ENCODE results near the gene PARD6G.

Gene PARD6G

GRCh38 chr18:80210312-80211083, 36.8 kb downstream of the PARD6G start:
- DNase-seq (ENCODE audit: low spot score), result no peak

GRCh38 chr18:80208620-80209019, 38.7 kb downstream of the PARD6G start:
- DNase-seq (ENCODE audit: low spot score), result no peak

DNA sequence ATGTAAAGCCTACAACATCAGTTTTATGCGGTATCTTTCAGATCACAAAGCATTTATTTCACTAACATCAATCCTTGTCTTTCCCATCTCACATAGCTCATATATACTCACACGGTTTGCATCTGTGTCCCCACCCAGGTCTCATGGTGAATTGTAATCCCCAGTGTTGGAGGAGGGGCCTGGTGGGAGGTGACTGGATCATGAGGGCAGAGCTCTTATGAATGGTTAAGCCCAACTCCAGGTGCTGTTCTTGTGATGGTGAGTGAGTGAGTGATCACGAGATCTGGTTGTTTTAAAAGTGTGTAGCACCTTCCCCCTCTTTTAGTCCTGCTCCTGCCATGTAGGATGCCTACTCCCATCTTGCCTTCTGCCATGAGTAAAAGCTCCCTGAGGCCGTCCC, 42.0 kb downstream of the PARD6G start:
- no peak for DNase-seq (ENCODE audit: low spot score)

GRCh38 chr18:80204142-80204541, 43.2 kb downstream of the PARD6G start:
- DNase-seq (ENCODE audit: low spot score), result no peak

DNA sequence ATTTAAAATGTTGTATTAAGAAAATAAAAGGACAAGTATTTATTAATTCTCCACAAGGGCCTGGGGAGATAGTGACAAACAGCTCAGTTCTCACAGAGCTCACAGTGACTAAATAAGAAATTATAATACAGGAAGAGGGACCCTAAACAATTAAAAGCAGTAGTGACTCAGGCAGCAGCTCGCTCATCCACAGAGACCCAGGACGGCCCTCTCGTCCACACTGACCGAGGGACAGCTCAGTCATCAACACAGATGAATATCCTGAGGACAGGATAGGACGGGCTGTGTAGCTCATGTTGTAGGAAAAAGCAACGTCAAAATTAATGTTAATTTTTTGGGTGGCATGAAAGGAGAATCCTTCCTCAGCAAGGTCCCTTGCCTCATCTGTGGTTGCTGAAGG, 44.1 kb downstream of the PARD6G start:
- no peak for DNase-seq (ENCODE audit: low spot score)

DNA sequence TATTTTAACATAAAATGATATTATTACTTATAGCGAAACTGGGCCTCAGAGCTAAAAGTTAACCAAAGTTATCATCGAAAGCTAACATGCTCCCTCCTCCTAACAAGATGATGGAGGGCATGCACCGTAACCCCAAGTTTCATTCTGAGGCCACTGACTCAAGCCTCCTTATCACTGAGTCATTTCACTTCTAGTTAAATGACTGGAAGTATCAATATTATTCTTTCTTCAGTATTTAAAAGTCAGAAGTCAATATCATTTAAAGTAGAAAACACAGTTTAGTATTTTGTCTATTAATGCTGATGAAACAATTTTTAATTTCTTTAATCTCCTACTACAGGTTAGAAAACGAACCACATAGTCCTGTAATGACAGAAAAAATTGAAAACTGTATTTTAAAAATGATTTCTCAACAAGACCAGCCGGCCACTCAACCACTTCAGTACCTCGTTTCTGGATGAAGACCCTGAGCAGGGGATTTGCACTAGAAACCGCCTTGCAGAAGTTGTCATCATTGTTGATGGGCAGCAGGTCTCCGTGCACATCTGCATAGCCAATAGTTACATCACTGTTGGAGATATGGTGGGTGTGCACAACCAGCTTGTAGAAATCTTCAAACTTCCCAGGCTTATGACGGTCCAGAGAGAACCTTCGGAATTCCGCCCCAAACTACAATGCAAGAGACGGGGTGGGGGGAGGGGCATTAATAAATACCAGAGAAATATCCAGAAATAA, 44.9 kb downstream of the PARD6G start:
- DNase-seq (ENCODE audit: low spot score), result no peak

- DNase-seq (ENCODE audit: low spot score), result no peak
These were observed 45.6 kb downstream of the PARD6G start for GRCh38 chr18:80201739-80202138.

- DNase-seq (ENCODE audit: low spot score), result no peak
These were observed 46.2 kb downstream of the PARD6G start for GRCh38 chr18:80200932-80201672.

DNA sequence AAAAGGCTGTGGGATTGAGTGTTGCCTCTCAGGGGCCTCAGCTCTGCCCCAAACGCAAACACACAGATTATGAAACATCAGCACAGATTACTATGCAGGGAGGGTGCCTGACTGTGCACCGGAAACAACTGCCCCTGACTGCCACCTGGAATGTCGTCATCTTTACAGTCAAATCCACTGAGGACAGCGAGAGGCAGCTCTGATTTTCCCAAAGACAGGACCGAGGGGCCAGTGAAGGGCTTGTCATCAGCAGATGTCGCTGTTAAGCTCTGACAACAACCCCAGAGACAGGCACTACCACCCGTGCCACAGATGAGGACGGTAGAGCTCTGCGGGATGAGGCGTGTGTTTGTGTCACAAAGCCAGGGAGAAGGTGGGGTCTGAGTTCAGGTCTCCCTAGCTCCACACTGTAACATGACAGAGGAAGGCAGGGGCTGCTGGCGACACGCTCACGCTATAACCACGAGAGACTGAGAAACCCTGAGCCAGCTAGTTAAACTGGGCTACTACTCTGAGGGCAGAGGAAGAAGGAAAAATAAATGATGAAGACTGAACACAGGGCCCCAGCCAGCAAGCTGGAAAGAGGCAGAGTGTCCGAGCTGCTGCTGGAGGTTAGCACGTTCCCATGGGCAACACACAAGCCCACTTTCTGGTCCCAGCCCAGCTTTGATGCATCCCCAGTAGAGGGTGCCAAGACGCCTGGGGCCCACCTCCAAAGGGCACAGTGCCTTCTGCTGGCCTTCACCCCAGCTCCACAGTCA, 47.0 kb downstream of the PARD6G start:
- no peak for DNase-seq (ENCODE audit: low spot score)

GRCh38 chr18:80198994-80199748, 48.1 kb downstream of the PARD6G start:
- DNase-seq (ENCODE audit: low spot score), result no peak

- no peak for DNase-seq (ENCODE audit: low spot score)
These were observed 48.9 kb downstream of the PARD6G start for GRCh38 chr18:80198391-80198790.

- DNase-seq (ENCODE audit: low spot score), result no peak
These were observed 49.8 kb downstream of the PARD6G start for GRCh38 chr18:80197528-80197927.

- no peak for DNase-seq (ENCODE audit: low spot score)
These were observed 50.6 kb downstream of the PARD6G start for GRCh38 chr18:80196528-80197320.

DNA sequence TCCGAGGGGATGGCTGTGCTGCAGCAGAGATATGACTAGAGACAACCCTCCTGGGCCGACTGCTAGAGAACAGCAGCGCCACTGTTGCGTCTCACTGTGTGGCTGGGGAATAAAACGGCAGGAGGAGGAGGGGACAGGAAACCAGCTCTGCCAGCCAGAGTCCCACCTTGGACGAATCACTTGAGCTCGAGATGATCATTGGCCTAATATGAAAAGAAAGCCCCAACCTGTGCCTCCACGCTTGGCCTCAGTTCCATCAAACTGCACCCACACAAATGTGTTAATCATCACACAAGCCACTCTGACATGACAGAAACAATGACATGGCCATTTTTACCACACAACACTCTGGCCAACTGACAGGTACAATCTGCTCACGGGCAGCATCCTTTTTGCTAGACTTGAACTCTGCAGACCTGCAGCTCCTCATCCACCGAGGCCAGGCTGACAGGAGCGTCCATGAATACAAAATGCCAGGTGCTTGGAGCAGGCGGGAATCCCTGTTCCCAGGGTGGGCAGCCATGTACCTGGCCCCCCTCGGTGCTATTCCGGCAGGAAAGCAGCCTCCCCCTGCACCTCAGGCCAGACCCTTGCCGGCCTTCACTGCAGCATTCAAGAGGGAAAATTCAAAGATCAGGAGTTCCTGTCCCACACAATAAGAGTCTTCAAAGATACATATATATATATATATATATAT, 52.3 kb downstream of the PARD6G start:
- DNase-seq (ENCODE audit: low spot score), result no peak

GRCh38 chr18:80193701-80194100, 53.6 kb downstream of the PARD6G start:
- no peak for DNase-seq (ENCODE audit: low spot score)

DNA sequence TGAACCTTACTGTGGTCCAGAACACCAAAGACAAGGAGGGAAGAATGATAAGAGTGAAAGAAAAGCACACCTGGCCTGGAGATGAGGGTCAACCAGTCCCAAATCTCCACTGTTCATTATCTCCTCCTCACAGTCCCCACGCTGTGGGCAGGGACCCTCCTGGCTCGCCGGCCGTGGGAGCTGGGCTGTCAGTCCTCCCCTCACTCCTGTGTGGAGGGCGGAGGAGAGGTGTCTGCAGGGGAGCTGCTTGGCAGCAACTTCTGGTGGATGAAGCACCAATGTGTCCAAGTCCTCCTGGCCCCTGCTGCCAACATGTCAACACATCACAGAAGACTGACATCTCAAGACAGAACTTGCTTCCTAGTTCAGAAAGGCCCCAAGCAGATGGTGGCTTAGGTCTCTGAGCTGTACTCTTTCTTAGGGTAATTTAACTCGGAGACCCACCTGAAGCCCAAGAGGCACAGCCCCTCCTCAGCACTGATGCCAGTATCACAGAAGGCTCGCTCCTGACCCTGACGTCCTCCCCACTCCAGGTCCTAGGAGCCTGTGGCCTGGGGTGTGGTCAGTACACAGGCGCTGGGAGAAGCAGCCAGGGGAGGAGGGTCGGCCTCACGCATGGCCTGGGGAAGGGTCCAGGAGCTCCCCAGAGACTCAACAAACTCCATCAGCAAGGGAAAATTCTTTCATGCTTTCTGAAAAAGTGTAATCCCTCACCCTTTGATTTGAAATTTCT, 54.5 kb downstream of the PARD6G start:
- DNase-seq (ENCODE audit: low spot score), result no peak

DNA sequence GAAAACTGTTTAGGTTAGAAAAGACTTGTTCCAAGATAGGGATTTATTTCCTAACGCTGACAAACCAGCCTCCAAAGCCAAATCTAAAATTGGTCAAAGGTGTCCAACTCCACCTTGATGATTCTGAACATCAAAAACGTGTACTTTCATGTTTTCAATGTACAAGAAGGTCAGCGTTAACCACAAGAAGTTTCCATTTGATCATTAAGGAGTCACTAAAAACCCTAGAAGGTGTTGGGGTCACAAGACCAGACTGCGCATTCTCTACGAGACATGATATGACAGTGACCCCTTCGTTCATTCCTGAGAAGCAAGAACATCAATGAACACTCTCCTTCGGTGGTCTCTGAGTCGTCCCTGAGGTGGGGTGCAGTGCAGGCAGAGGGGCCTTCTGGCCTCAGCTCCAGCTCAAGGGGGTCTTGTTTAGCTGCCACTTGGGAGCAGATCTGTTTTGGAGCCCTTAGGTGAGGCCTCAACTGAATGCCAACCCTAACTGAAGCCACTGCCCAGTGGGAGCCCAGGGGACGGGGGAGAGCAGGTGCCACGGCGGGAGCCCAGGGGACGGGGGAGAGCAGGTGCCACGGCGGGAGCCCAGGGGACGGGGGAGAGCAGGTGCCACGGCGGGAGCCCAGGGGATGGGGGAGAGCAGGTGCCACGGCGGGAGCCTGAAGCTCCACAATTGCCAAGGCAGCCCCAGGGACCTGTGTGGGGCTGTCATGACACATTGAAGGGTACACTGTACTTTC, 55.2 kb downstream of the PARD6G start:
- DNase-seq (ENCODE audit: low spot score), result no peak

DNA sequence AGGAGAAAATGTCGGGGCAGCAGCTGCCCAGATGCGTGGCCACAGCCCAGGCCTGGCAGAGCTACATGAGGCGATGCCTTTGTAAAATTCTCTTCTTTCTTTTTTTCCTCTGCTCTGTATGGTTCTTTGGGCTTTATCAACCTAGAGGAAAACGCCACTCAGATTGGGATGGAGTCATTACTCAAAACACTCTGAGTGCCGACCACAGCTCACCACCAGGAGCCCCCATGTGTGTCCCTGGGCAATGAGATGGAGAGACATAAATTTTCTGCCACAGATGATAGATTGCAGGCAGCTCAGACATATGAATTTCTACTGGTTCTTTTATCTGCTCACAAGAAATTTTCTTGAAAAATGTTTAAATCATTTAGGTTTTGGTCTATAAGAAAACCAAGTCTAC, 56.0 kb downstream of the PARD6G start:
- no peak for DNase-seq (ENCODE audit: low spot score)

- no peak for DNase-seq (ENCODE audit: low spot score)
These were observed 57.0 kb downstream of the PARD6G start for GRCh38 chr18:80190311-80190710.

Data from LoVo (cell line).